K562 (cell line): ENCODE data around the gene UNC13A. TPM values are rescaled to one million over a fixed set of nuclear protein-coding genes. Genes with fewer than 3 reads are reported as not detected.

Experiments
- polyA plus RNA-seq, 8 experiments: library from polyadenylated mRNA; depleted of rRNA in 4 of 8; stranded (reverse) in 5 of 8; unstranded in 3 of 8; fragments of >200 nt; fragmentation: Nextera tagmentation in 2 of 8; fragmentation: Illumina TruSeq in 1 of 8; extraction: Ambion mirVana in 2 of 8; extraction: Trizol in 1 of 8; gene quantifications; 2 replicates each; pipeline versions ENCODE4 v1.2.1 to v1.2.3, GENCODE V29; 2011 to 2014; ENCODE audit warnings: inconsistent platforms in 1 of 8, missing spikeins in 1 of 8
- total RNA-seq, 7 experiments: library from RNA; depleted of rRNA in 6 of 7; stranded (reverse); fragments of >200 nt in 6 of 7; fragmentation: Illumina TruSeq in 2 of 7; extraction: Trizol in 2 of 7; gene quantifications; 2 replicates each; pipeline versions ENCODE4 v1.2.1 to v1.2.3, GENCODE V29; 2011 to 2021; ENCODE audit warnings: low replicate concordance in 1 of 7
- TF ChIP-seq, protein P1 (sequence below), 2 experiments: fragments of 450-650 bp; formaldehyde crosslinking in 1 of 2; IDR thresholded peaks; 2 replicates each; pipeline versions ENCODE4 v1.4.0 to v1.6.1; 2014 to 2020; ENCODE audit warnings: mild to moderate bottlenecking in 2 of 2, borderline replicate concordance in 1 of 2, low read depth in 1 of 2

UNC13A gene
- total and polyA plus RNA-seq, 9 of the 15 experiments (the other 6 are each of a cell fraction or from before 2014, with no cell fraction given): 0.03 to 1.0 (median 0.25) TPM

DNA sequence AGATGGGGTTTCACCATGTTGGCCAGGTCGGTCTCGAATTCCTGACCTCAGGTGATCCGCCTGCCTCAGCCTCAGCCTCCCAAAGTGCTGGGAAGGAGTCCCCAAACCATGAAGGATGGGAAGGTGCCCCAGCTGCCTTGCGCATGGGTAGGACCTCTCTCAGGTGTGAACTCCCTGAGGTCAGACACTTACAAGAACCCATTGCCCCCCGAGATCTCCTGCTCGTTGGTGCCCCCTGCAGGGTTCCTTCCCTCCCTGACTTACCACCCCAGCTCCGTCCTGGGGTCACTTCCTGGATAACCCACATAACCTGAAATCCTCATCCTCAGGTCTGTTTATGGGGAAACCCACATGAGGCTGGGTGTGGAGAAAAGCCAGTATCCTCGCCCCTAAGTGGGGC, 41.7 kb downstream of the UNC13A start (continued):
- TF ChIP-seq, protein P1, sequence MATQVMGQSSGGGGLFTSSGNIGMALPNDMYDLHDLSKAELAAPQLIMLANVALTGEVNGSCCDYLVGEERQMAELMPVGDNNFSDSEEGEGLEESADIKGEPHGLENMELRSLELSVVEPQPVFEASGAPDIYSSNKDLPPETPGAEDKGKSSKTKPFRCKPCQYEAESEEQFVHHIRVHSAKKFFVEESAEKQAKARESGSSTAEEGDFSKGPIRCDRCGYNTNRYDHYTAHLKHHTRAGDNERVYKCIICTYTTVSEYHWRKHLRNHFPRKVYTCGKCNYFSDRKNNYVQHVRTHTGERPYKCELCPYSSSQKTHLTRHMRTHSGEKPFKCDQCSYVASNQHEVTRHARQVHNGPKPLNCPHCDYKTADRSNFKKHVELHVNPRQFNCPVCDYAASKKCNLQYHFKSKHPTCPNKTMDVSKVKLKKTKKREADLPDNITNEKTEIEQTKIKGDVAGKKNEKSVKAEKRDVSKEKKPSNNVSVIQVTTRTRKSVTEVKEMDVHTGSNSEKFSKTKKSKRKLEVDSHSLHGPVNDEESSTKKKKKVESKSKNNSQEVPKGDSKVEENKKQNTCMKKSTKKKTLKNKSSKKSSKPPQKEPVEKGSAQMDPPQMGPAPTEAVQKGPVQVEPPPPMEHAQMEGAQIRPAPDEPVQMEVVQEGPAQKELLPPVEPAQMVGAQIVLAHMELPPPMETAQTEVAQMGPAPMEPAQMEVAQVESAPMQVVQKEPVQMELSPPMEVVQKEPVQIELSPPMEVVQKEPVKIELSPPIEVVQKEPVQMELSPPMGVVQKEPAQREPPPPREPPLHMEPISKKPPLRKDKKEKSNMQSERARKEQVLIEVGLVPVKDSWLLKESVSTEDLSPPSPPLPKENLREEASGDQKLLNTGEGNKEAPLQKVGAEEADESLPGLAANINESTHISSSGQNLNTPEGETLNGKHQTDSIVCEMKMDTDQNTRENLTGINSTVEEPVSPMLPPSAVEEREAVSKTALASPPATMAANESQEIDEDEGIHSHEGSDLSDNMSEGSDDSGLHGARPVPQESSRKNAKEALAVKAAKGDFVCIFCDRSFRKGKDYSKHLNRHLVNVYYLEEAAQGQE (IDR thresholded peaks at IDR 0.05; ENCODE audit: borderline replicate concordance): peak; percentile 18; the same call in 1 of the 2 replicates
- TF ChIP-seq, protein P1 (CRISPR knock-in tag; IDR thresholded peaks at IDR 0.05; ENCODE audit: low read depth): no peak
